KBM-7 (cell line): ENCODE data around the gene FLYWCH1.
A peak's percentile ranks its signal among the peaks of the same experiment; 100 is the strongest.

Experiments used
- DNase-seq: peaks from one replicate; pipeline ENCODE4 v3.0.0-alpha.2; 2015
- in situ Hi-C: fragments of 300-500 bp; cut with MboI; formaldehyde crosslinking; loops from 2 replicates; pipeline ENCODE4 v1.14.3; 2020; ENCODE audit warnings: low sequenced_read_pairs, low pct_unique_long_range_greater_than_20kb, mixed read lengths

The FLYWCH1 gene

GRCh38 chr16:2964475-2965336, 53.0 kb downstream of the FLYWCH1 start:
- in situ Hi-C loops = no loop called here
- DNase-seq = peak; percentile 85

- DNase-seq = no peak
- in situ Hi-C loops = no loop called here
Measured at GRCh38 chr16:2966043-2966807, 54.5 kb downstream of the FLYWCH1 start.

- DNase-seq = no peak
- in situ Hi-C loops = no loop called here
Measured at GRCh38 chr16:2966808-2967191, 55.1 kb downstream of the FLYWCH1 start.

GRCh38 chr16:2967211-2967631, 55.5 kb downstream of the FLYWCH1 start:
- in situ Hi-C loops = no loop called here
- no peak for DNase-seq

GRCh38 chr16:2967721-2968161, 56.0 kb downstream of the FLYWCH1 start:
- in situ Hi-C loops = no loop called here
- no peak for DNase-seq

- no peak for DNase-seq
Measured at GRCh38 chr16:2968368-2968737, 56.6 kb downstream of the FLYWCH1 start.

GRCh38 chr16:2968738-2969544, 57.2 kb downstream of the FLYWCH1 start, which contains the start of gene PAQR4:
Gene PAQR4 (plus strand): TSS chr16:2969348. CDS start chr16:2969675, 327 bp downstream.
- DNase-seq = peak; percentile 93
- in situ Hi-C loops = no loop called here

More at GRCh38 chr16:2968368-2968737, 56.6 kb downstream of the FLYWCH1 start:
- in situ Hi-C loops = no loop called here

- DNase-seq = peak; percentile 90
- in situ Hi-C loops = no loop called here
Measured at GRCh38 chr16:2969545-2970521, 58.1 kb downstream of the FLYWCH1 start.

GRCh38 chr16:2970563-2970962, 58.8 kb downstream of the FLYWCH1 start:
- in situ Hi-C loops = no loop called here
- no peak for DNase-seq

- DNase-seq = no peak
- in situ Hi-C loops = no loop called here
Measured at GRCh38 chr16:2971134-2971984, 59.6 kb downstream of the FLYWCH1 start.

GRCh38 chr16:2971985-2972784, 60.5 kb downstream of the FLYWCH1 start:
- in situ Hi-C loops = no loop called here
- no peak for DNase-seq

GRCh38 chr16:2973093-2973492, 61.4 kb downstream of the FLYWCH1 start:
- no peak for DNase-seq
- in situ Hi-C loops = no loop called here

GRCh38 chr16:2973605-2974318, 62.0 kb downstream of the FLYWCH1 start:
- in situ Hi-C loops = no loop called here
- no peak for DNase-seq

- in situ Hi-C loops = no loop called here
Measured at GRCh38 chr16:2974319-2975056, 62.8 kb downstream of the FLYWCH1 start.

GRCh38 chr16:2975161-2975795, 63.5 kb downstream of the FLYWCH1 start:
- in situ Hi-C loops = no loop called here
- no peak for DNase-seq

More at GRCh38 chr16:2974319-2975056, 62.8 kb downstream of the FLYWCH1 start:
- no peak for DNase-seq
